ENCODE results near the gene PLXNB2. TPM values are rescaled to one million over a fixed set of nuclear protein-coding genes. Genes with fewer than 3 reads are reported as not detected.

Gene PLXNB2
- total RNA-seq, 4 donors from 2014 or later, result 105 to 199 (median 155) TPM

DNA sequence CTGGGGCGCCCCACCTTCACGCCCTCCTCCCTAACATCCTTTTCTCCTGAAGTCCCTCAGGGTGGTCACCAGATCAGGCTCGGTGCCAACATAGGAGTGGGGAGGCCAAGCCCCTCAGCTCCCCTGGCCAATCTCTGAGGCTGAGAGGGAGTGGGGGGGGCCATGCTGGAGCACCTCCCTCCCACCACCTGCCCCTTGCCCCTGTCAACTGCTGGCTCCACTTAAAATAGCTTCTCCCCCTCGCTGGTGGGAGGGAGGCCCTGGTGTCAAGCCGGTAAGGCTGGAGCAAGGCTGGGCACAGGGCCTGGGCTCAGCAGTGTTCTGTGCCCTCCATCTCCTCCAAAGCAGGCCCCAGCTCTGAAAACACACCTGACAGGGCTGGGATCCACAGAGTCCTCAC, 4.9 kb downstream of the PLXNB2 start:
- no peak for TF ChIP-seq POLR2A (IDR thresholded peaks at IDR 0.05)
- 64% methylated on average over 5 of the region's 5 CpGs; no CpG with 5 or more reads in 1 of the 2 donors for WGBS, 2 donors
- H3K4me3 ChIP-seq (ENCODE audit: low read depth, poor library complexity, severe bottlenecking), result no peak overlapping the region
- no peak for DNase-seq (ENCODE audit: low spot score in 2 of 2)
- intact Hi-C loops (cut with DNase I; ENCODE audit: low total_unique reads), result no loop called here

DNA sequence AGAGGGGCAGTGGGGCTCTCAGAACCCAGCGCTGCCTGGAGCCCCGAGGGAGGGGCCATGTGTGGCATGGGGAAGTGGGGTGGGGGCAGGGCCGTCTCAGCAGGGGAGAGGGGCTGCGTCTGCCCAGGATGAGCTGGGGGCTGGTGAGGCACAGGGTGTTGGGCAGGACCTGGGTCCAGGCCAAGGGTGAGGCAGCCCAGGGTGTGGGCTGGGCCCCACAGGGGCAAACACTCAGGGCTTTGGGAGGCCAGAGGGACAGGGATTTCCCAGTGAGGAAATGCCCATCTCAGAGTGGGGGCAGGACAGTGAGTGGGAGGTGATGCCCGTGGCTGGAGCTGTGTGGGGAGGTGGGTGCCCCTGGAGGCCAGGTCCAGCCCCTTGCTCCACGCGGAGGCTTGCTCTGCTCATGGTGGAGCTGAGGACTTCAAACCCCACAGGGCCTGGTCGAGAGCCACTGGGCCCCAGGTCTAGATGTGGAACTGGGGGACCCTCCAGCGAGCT, 5.4 kb downstream of the PLXNB2 start:
- intact Hi-C loops (cut with DNase I; ENCODE audit: low total_unique reads), result no loop called here
- 26 to 32% methylated on average over 7 to 9 of the region's 9 CpGs for WGBS, 2 donors
- no peak for DNase-seq (ENCODE audit: low spot score in 2 of 2)

DNA sequence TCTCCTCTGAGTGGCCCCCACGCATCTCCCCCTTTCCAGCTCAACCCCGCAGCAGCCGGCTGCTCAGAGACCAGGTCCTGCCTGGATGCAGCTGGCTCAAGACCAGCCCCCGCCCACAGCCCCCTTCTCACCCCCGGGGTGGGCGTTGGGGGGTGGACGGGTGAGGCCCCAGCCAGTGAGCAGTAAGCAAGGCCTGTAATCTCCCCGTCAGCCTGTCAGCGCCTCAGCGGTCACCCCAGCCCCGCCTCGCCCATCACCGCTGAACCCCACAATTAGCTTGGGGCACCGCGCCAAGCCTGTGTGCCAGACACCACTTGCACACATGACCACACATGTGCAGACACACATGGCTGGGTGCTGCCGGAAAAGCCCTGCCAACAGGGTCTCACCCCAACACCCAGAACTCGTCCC, 5.9 kb downstream of the PLXNB2 start:
- no peak overlapping the region for H3K4me3 ChIP-seq (ENCODE audit: low read depth, poor library complexity, severe bottlenecking)
- TF ChIP-seq, protein P1, sequence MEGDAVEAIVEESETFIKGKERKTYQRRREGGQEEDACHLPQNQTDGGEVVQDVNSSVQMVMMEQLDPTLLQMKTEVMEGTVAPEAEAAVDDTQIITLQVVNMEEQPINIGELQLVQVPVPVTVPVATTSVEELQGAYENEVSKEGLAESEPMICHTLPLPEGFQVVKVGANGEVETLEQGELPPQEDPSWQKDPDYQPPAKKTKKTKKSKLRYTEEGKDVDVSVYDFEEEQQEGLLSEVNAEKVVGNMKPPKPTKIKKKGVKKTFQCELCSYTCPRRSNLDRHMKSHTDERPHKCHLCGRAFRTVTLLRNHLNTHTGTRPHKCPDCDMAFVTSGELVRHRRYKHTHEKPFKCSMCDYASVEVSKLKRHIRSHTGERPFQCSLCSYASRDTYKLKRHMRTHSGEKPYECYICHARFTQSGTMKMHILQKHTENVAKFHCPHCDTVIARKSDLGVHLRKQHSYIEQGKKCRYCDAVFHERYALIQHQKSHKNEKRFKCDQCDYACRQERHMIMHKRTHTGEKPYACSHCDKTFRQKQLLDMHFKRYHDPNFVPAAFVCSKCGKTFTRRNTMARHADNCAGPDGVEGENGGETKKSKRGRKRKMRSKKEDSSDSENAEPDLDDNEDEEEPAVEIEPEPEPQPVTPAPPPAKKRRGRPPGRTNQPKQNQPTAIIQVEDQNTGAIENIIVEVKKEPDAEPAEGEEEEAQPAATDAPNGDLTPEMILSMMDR (IDR thresholded peaks at IDR 0.05), result no peak
- TF ChIP-seq POLR2A (IDR thresholded peaks at IDR 0.05), result no peak
- no peak for DNase-seq (ENCODE audit: low spot score in 2 of 2)
- WGBS, 2 donors, result 22 to 42% methylated on average over 14 to 17 of the region's 17 CpGs
- intact Hi-C loops (cut with DNase I; ENCODE audit: low total_unique reads), result no loop called here

More for the DNA sequence above, 5.4 kb downstream of the PLXNB2 start:
- TF ChIP-seq, protein P1 (IDR thresholded peaks at IDR 0.05), result no peak
- TF ChIP-seq POLR2A (IDR thresholded peaks at IDR 0.05), result no peak
- H3K4me3 ChIP-seq (ENCODE audit: low read depth, poor library complexity, severe bottlenecking), result no peak overlapping the region

DNA sequence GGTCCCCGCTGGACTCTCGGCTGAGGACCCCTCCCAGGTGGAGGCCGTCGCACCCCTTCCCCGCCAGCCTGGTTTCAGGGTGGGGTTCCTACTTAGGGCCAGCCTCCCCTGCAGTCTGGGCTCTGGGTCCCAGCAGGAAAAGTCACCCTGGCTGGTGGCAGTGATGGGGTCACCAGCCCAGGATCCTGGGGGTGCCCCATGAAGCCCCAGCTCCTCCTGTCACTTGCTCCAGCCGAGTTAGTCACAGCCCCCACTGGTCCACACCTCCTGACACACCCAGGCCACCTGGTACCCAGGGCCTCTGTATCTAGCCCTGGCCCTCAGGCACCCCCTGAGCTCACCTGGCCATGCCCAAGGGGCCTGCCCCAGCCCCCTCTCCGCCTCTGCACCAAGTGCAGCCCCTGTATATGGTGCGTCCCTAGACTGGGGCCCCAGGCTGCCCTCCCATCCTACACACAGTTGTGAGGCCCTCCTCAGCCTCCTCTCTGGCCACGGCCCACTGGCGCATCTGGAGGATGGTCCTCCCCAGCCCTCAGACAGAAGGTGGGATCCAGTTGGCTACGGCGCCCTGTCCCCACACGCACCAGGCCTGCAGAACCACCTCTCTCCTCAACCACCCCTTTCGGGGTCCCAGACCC, 6.7 kb downstream of the PLXNB2 start:
- H3K4me3 ChIP-seq (ENCODE audit: low read depth, poor library complexity, severe bottlenecking), result no peak overlapping the region
- 82 to 85% methylated on average over 9 of the region's 14 CpGs for WGBS, 2 donors
- TF ChIP-seq, protein P1 (IDR thresholded peaks at IDR 0.05), result no peak
- no peak for TF ChIP-seq POLR2A (IDR thresholded peaks at IDR 0.05)
- intact Hi-C loops (cut with DNase I; ENCODE audit: low total_unique reads), result no loop called here
- no peak for DNase-seq (ENCODE audit: low spot score in 2 of 2)

DNA sequence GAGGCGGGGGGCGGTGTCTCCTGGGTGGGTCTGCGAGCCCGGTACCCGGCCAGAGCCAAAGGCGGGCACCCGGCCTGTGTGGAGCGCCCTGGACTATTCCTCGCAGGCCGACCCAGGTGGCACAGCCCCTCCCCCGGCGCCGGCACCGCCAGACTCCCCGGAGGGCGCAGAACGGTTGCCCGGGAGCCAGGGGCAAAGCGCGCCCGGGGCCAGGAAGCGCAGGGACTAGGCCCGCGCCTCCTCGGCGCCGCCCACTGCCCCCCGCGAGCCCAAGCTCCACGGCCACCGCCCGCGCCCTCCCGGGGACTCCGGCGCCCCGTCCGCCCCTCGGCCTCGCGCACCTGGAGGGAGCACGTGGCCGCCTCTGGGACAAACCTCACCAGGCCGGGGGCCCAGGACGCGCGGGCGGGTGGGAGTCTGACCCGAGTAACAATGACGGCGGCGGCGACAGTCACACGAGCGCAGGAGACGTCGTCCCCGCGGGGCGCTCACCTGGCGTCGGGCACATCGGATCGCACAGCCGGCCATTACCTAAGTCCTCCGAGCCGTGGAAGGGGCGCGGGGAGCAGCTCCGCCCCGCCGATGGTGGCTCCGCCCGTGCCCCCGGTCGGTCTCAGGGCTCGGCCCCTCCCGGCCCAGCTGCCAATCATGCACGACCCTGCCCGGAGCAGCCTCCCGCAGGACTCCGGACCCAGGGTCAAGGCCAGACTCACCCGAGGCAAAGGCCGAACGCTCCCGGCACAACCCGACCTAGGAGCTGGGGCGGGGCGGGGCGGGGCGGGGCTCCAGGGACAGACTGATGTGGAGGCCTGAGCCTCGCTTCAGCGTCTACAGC, 7.4 kb downstream of the PLXNB2 start:
- DNase-seq (ENCODE audit: low spot score in 2 of 2), result no peak
- H3K4me3 ChIP-seq (ENCODE audit: low read depth, poor library complexity, severe bottlenecking), result no peak overlapping the region
- intact Hi-C loops (cut with DNase I; ENCODE audit: low total_unique reads), result no loop called here
- WGBS, 2 donors, result 12 to 23% methylated on average over 27 to 61 of the region's 93 CpGs
- TF ChIP-seq POLR2A (IDR thresholded peaks at IDR 0.05), result no peak
- TF ChIP-seq, protein P1 (IDR thresholded peaks at IDR 0.05), result no peak

Measured in lower leg skin (tissue), 4 donors.